Testis (tissue), 3 donors: ENCODE results near the gene NRN1L. TPM values are rescaled to one million over a fixed set of nuclear protein-coding genes. Genes with fewer than 3 reads are reported as not detected.

Experiments used
- DNase-seq: peaks from one replicate; pipeline ENCODE4 v3.0.0-alpha.2; 2019
- H3K27ac ChIP-seq, 2 donors: fragments of 200-600 bp; sonication (generic); one replicate each; pipeline ENCODE4 v1.5.1; 2019
- H3K27me3 ChIP-seq: fragments of 200-600 bp; sonication (generic); one replicate; pipeline ENCODE4 v1.5.1; 2019
- H3K36me3 ChIP-seq: fragments of 200-600 bp; sonication (generic); one replicate; pipeline ENCODE4 v1.5.1; 2017; ENCODE audit warnings: low read depth; ENCODE audit errors: missing control alignments
- H3K4me1 ChIP-seq: fragments of 200-600 bp; sonication (generic); one replicate; pipeline ENCODE4 v1.5.1; 2019
- H3K4me3 ChIP-seq, 2 donors: fragments of 200-600 bp; sonication (generic); one replicate each; pipeline ENCODE4 v1.5.1; 2017 to 2019
- H3K9me3 ChIP-seq: fragments of 200-600 bp; sonication (generic); one replicate; pipeline ENCODE4 v1.5.1; 2017
- CTCF ChIP-seq, 3 experiments: fragments of 450-650 bp in 2 of 3; fragments of 200-600 bp in 1 of 3; sonication (generic) in 1 of 3; IDR thresholded peaks; one replicate each; pipeline ENCODE4 v1.5.1; 2016 to 2019; ENCODE audit warnings: antibody characterized with exemption in 3 of 3, mild to moderate bottlenecking in 2 of 3, moderate library complexity in 1 of 3
- POLR2A ChIP-seq: fragments of 450-650 bp; IDR thresholded peaks from one replicate; pipeline ENCODE4 v1.6.1; 2017; ENCODE audit warnings: antibody characterized with exemption, mild to moderate bottlenecking, moderate library complexity
- WGBS, 2 donors: methylation state at CpG; one replicate each; pipeline ENCODE4 v1.1.5; 2018; 5-methylcytosine and 5-hydroxymethylcytosine counted together
- intact Hi-C: fragments of 100-400 bp; cut with DNase I; formaldehyde crosslinking; loops from one replicate; pipeline ENCODE4 v1.15.1; 2023; ENCODE audit warnings: low total_unique reads
- polyA plus RNA-seq: library from polyadenylated mRNA; stranded (reverse); fragments of 350-450 nt; fragmentation: Illumina TruSeq; extraction: RNeasy Lipid Tissue Mini Kit (QIAGEN cat#74804); gene quantifications from one replicate; pipeline ENCODE4 v1.2.3, GENCODE V29; 2014; ENCODE audit warnings: low read depth, low replicate concordance; ENCODE audit not compliant: insufficient read depth
- total RNA-seq, 2 donors: library from RNA; depleted of rRNA; stranded (reverse); fragments of >200 nt; gene quantifications; one replicate each; pipeline ENCODE4 v1.2.3, GENCODE V29; 2016

NRN1L gene
- total and polyA plus RNA-seq, 3 donors from 2014 or later: 2.9 to 8.1 (median 4.2) TPM

- no peak for DNase-seq
- intact Hi-C loops: no loop called here
- no peak for TF ChIP-seq POLR2A
- no peak for TF ChIP-seq CTCF (IDR thresholded peaks at IDR 0.05)
- WGBS, 2 donors: 81 to 82% methylated on average over 4 of the region's 4 CpGs
- Histone ChIP-seq H3K4me3 (no peak overlapping the region), H3K36me3 (no peaks in the 10 kb centered on the region), H3K4me1 (no peaks in the 10 kb centered on the region), H3K9me3 (no peaks in the 10 kb centered on the region), H3K27ac (no peak overlapping the region), H3K27me3 (no peaks in the 10 kb centered on the region)
These were observed 18.1 kb downstream of the NRN1L start for GRCh38 chr16:67902831-67903230.

GRCh38 chr16:67907397-67908180, 22.9 kb downstream of the NRN1L start:
- no peak overlapping the region for H3K4me3 ChIP-seq
- DNase-seq: no peak
- no peaks in the 10 kb centered on the region for H3K27me3 ChIP-seq
- no peaks in the 10 kb centered on the region for H3K4me1 ChIP-seq
- no peak for TF ChIP-seq CTCF (IDR thresholded peaks at IDR 0.05)
- TF ChIP-seq POLR2A: no peak
- intact Hi-C loops: no loop called here
- 84 to 95% methylated on average over 11 of the region's 11 CpGs for WGBS, 2 donors
- no peaks in the 10 kb centered on the region for H3K9me3 ChIP-seq
- no peak overlapping the region for H3K27ac ChIP-seq
- H3K36me3 ChIP-seq: no peaks in the 10 kb centered on the region

GRCh38 chr16:67909056-67909742, 24.5 kb downstream of the NRN1L start:
- no peak overlapping the region for H3K27ac ChIP-seq
- DNase-seq: no peak
- no peaks in the 10 kb centered on the region for H3K36me3 ChIP-seq
- H3K27me3 ChIP-seq: no peaks in the 10 kb centered on the region
- intact Hi-C loops: no loop called here
- H3K4me1 ChIP-seq: no peaks in the 10 kb centered on the region
- H3K9me3 ChIP-seq: no peaks in the 10 kb centered on the region
- 93 to 98% methylated on average over 27 to 36 of the region's 36 CpGs for WGBS, 2 donors
- no peak for TF ChIP-seq CTCF (IDR thresholded peaks at IDR 0.05)
- TF ChIP-seq POLR2A: no peak
- no peak overlapping the region for H3K4me3 ChIP-seq

- H3K27ac ChIP-seq: no peak overlapping the region
- no peaks in the 10 kb centered on the region for H3K9me3 ChIP-seq
- intact Hi-C loops: loop anchor here (10.0 kb wide), 1 partner anchor 135 kb away; no protein-coding TSS in a partner anchor
- TF ChIP-seq CTCF (IDR thresholded peaks at IDR 0.05) (no peak), POLR2A (no peak)
- no peaks in the 10 kb centered on the region for H3K4me1 ChIP-seq
- H3K36me3 ChIP-seq: no peaks in the 10 kb centered on the region
- WGBS, 2 donors: 71 to 75% methylated on average over 2 of the region's 2 CpGs
- no peaks in the 10 kb centered on the region for H3K27me3 ChIP-seq
- no peak overlapping the region for H3K4me3 ChIP-seq
- DNase-seq: no peak
These were observed 25.5 kb downstream of the NRN1L start for GRCh38 chr16:67910158-67910557.
